Ramos (cell line): ENCODE measurements around the gene HOXA6.

Experiments
- in situ Hi-C: fragments of 300-500 bp; cut with MboI; formaldehyde crosslinking; loops from one replicate; pipeline ENCODE4 v1.14.3; 2022; ENCODE audit warnings: low sequenced_read_pairs; ENCODE audit not compliant: unreplicated experiment

HOXA6 gene

GRCh38 chr7:27130540-27131389 lies 16.8 kb downstream of the HOXA6 start, which contains the start of gene HOXA4:
TSS of gene HOXA4 (minus strand) at chr7:27130757. CDS start at chr7:27130733, 24 bp downstream.
- in situ Hi-C loops, result no loop called here

- in situ Hi-C loops, result no loop called here
These were observed 17.6 kb downstream of the HOXA6 start for GRCh38 chr7:27129729-27130539.

- in situ Hi-C loops, result no loop called here
These were observed 18.5 kb downstream of the HOXA6 start for GRCh38 chr7:27128776-27129728.

- in situ Hi-C loops, result no loop called here
These were observed 19.5 kb downstream of the HOXA6 start for GRCh38 chr7:27128034-27128433.

- in situ Hi-C loops, result no loop called here
These were observed 20.8 kb downstream of the HOXA6 start for GRCh38 chr7:27126596-27127327.

- in situ Hi-C loops, result no loop called here
These were observed 21.6 kb downstream of the HOXA6 start for GRCh38 chr7:27125986-27126394.

- in situ Hi-C loops, result no loop called here
These were observed 22.5 kb downstream of the HOXA6 start for GRCh38 chr7:27124902-27125689.

- in situ Hi-C loops, result no loop called here
These were observed 23.3 kb downstream of the HOXA6 start for GRCh38 chr7:27124096-27124901.

- in situ Hi-C loops, result no loop called here
These were observed 24.0 kb downstream of the HOXA6 start for GRCh38 chr7:27123477-27124053.

- in situ Hi-C loops, result no loop called here
These were observed 24.5 kb downstream of the HOXA6 start for GRCh38 chr7:27123007-27123476.

GRCh38 chr7:27122077-27122910 lies 25.3 kb downstream of the HOXA6 start:
- in situ Hi-C loops, result no loop called here

- in situ Hi-C loops, result no loop called here
These were observed 25.9 kb downstream of the HOXA6 start for GRCh38 chr7:27121684-27122076.

GRCh38 chr7:27119412-27119911 lies 28.1 kb downstream of the HOXA6 start:
- in situ Hi-C loops, result no loop called here

GRCh38 chr7:27118580-27118979 lies 29.0 kb downstream of the HOXA6 start:
- in situ Hi-C loops, result no loop called here

GRCh38 chr7:27117887-27118491 lies 29.6 kb downstream of the HOXA6 start:
- in situ Hi-C loops, result no loop called here
